A549 (cell line): Measurements from ENCODE around the gene TENT4A. TPM values are rescaled to one million over a fixed set of nuclear protein-coding genes. Genes with fewer than 3 reads are reported as not detected.

Experiments used
- ATAC-seq, 2 experiments: fragments of 200-7000 bp in 1 of 2; fragments of >200 bp in 1 of 2; cut with Nextera tagmentation in 1 of 2; cut with Tn5 transposase in 1 of 2; 3 replicates each; pipeline versions ENCODE4 v1.8.0 to v1.9.1; 2018 to 2020; ENCODE audit warnings: mild to moderate bottlenecking in 1 of 2, moderate library complexity in 1 of 2
- CTCF ChIA-PET: fragments of 300-600 bp; sonication (Branson Sonifier 250); formaldehyde crosslinking; extraction: SDS; loops from one replicate; lab custom pipeline; 2021; ENCODE audit warnings: antibody characterized with exemption, inconsistent platforms; lab: Yijun Ruan, JAX
- POLR2A ChIA-PET: fragments of 350-600 bp; formaldehyde crosslinking; extraction: SDS; loops from one replicate; lab custom pipeline; 2021; ENCODE audit warnings: antibody characterized with exemption, inconsistent platforms; lab: Yijun Ruan, JAX
- DNase-seq, 2 experiments: peaks; one replicate each; pipeline versions ENCODE4 v3.0.0 to v3.0.0-alpha.2; 2011 to 2016; ENCODE audit warnings: low read depth in 1 of 2, low spot score in 1 of 2
- FAIRE-seq: peaks from 2 replicates; lab custom pipeline; 2011; peaks lifted over from hg19 to GRCh38; lab: Jason Lieb, UNC
- H3K27ac ChIP-seq, 2 experiments: fragments of >200 bp; sonication (Bioruptor Twin); formaldehyde crosslinking; 3 replicates each; pipeline ENCODE4 v1.5.1; 2016 to 2017
- H3K4me1 ChIP-seq: fragments of >200 bp; sonication (Bioruptor Twin); formaldehyde crosslinking; 3 replicates; pipeline ENCODE4 v1.6.1; 2016
- H3K4me2 ChIP-seq: fragments of >200 bp; sonication (Bioruptor Twin); formaldehyde crosslinking; 3 replicates; pipeline ENCODE4 v1.6.1; 2016
- H3K4me3 ChIP-seq: fragments of >200 bp; sonication (Bioruptor Twin); formaldehyde crosslinking; 3 replicates; pipeline ENCODE4 v1.5.1; 2016
- H3K9me3 ChIP-seq: fragments of >200 bp; sonication (Bioruptor Twin); formaldehyde crosslinking; 3 replicates; pipeline ENCODE4 v1.6.1; 2016
- BHLHE40 ChIP-seq: IDR thresholded peaks from 2 replicates; pipeline ENCODE4 v1.6.1; 2012; ENCODE audit warnings: low read depth, low read length, inconsistent platforms
- CHD2 ChIP-seq: fragments of 150-350 bp; IDR thresholded peaks from 2 replicates; pipeline ENCODE4 v1.6.1; 2014; ENCODE audit warnings: low read length; ENCODE audit not compliant: partially characterized antibody
- FOSB ChIP-seq: fragments of 250-450 bp; sonication (Bioruptor Pico); IDR thresholded peaks from 2 replicates; pipeline ENCODE4 v1.5.0; 2020; ENCODE audit warnings: mild to moderate bottlenecking, moderate library complexity
- HEYL ChIP-seq: fragments of 250-450 bp; sonication (Bioruptor Pico); IDR thresholded peaks from 2 replicates; pipeline ENCODE4 v1.8.0; 2021; ENCODE audit warnings: mild to moderate bottlenecking, moderate library complexity
- HOXB13 ChIP-seq: fragments of 250-450 bp; sonication (Bioruptor Pico); IDR thresholded peaks from 2 replicates; pipeline ENCODE4 v1.5.0; 2020; ENCODE audit warnings: low read depth, mild to moderate bottlenecking, moderate library complexity
- JUN ChIP-seq, 2 experiments: fragments of >200 bp; sonication (Bioruptor Twin); formaldehyde crosslinking; IDR thresholded peaks; 2 replicates in 1 of 2; 3 replicates in 1 of 2; pipeline ENCODE4 v1.6.1; 2016 to 2017
- NPAS2 ChIP-seq: fragments of 250-450 bp; sonication (Bioruptor Pico); IDR thresholded peaks from 2 replicates; pipeline ENCODE4 v1.8.0; 2022; ENCODE audit warnings: mild to moderate bottlenecking, moderate library complexity, borderline replicate concordance
- POLR2A ChIP-seq: IDR thresholded peaks from 2 replicates; pipeline ENCODE4 v1.6.1; 2012; ENCODE audit warnings: mild to moderate bottlenecking, low read length
- RARB ChIP-seq: fragments of 250-450 bp; sonication (Bioruptor Pico); IDR thresholded peaks from 2 replicates; pipeline ENCODE4 v1.8.0; 2021; ENCODE audit warnings: mild to moderate bottlenecking, moderate library complexity
- RNF2 ChIP-seq: fragments of 200-600 bp; sonication (generic); IDR thresholded peaks from 2 replicates; pipeline ENCODE4 v1.6.1; 2016; ENCODE audit warnings: low read depth, mild to moderate bottlenecking, antibody characterized with exemption, moderate library complexity, borderline replicate concordance
- SMC3 ChIP-seq: fragments of >200 bp; sonication (Bioruptor Twin); formaldehyde crosslinking; IDR thresholded peaks from 3 replicates; pipeline ENCODE4 v1.6.1; 2018; ENCODE audit warnings: inconsistent platforms
- TFCP2L1 ChIP-seq: fragments of 250-450 bp; sonication (Bioruptor Pico); IDR thresholded peaks from 2 replicates; pipeline ENCODE4 v1.5.0; 2021; ENCODE audit warnings: mild to moderate bottlenecking
- ZFP36 ChIP-seq: fragments of 450-650 bp; IDR thresholded peaks from 2 replicates; pipeline ENCODE4 v1.6.1; 2014; ENCODE audit warnings: borderline replicate concordance; ENCODE audit not compliant: partially characterized antibody
- ZSCAN20 ChIP-seq: fragments of 250-450 bp; sonication (Bioruptor Pico); IDR thresholded peaks from 2 replicates; pipeline ENCODE4 v1.8.0; 2022; ENCODE audit warnings: mild to moderate bottlenecking, moderate library complexity
- WGBS: methylation state at CpG from one replicate; pipeline ENCODE4 v1.1.6; 2017; ENCODE audit errors: missing lambda C conversion rate; 5-methylcytosine and 5-hydroxymethylcytosine counted together
- polyA minus RNA-seq: library from RNA; depleted of rRNA, polyadenylated mRNA; stranded (reverse); fragments of >200 nt; gene quantifications from 2 replicates; pipeline ENCODE4 v1.2.3, GENCODE V29; 2011; rRNA and poly(A)+ RNA removed
- polyA plus RNA-seq, 4 experiments: library from polyadenylated mRNA; depleted of rRNA in 3 of 4; stranded (reverse); fragments of >200 nt; fragmentation: RNase III in 1 of 4; extraction: RNeasy Plus Mini Kit Qiagen cat#74134 plus additional on column Dnase treatment in 1 of 4; gene quantifications; 2 replicates in 3 of 4; 3 replicates in 1 of 4; pipeline ENCODE4 v1.2.3, GENCODE V29; 2011 to 2017
- TF ChIP-seq, protein P1 (sequence below): fragments of 200-600 bp; sonication (generic); IDR thresholded peaks from 2 replicates; pipeline ENCODE4 v1.6.1; 2016; ENCODE audit warnings: antibody characterized with exemption, mild to moderate bottlenecking, moderate library complexity
- TF ChIP-seq, protein P2 (sequence below): fragments of >200 bp; sonication (Bioruptor Twin); formaldehyde crosslinking; IDR thresholded peaks from 3 replicates; pipeline ENCODE4 v1.6.1; 2016
- TF ChIP-seq, protein P3 (sequence below): IDR thresholded peaks from 2 replicates; pipeline ENCODE4 v1.6.1; 2012

TENT4A gene
- polyA plus RNA-seq (2011; rRNA removed) (7.2 and 11.8 TPM in 2 replicates), polyA plus RNA-seq (2017; fragmentation: RNase III; extraction: RNeasy Plus Mini Kit Qiagen cat#74134 plus additional on column Dnase treatment) (15.2 to 18.8 TPM (median 16.4 TPM) in 3 replicates), polyA minus RNA-seq (16.8 and 17.7 TPM in 2 replicates)
- 7.1 and 10.0 TPM in 2 replicates for polyA plus RNA-seq (2012; cell fraction: cytosol; rRNA removed)
- 56.3 and 66.3 TPM in 2 replicates for polyA plus RNA-seq (2012; cell fraction: nucleus; rRNA removed)

DNA sequence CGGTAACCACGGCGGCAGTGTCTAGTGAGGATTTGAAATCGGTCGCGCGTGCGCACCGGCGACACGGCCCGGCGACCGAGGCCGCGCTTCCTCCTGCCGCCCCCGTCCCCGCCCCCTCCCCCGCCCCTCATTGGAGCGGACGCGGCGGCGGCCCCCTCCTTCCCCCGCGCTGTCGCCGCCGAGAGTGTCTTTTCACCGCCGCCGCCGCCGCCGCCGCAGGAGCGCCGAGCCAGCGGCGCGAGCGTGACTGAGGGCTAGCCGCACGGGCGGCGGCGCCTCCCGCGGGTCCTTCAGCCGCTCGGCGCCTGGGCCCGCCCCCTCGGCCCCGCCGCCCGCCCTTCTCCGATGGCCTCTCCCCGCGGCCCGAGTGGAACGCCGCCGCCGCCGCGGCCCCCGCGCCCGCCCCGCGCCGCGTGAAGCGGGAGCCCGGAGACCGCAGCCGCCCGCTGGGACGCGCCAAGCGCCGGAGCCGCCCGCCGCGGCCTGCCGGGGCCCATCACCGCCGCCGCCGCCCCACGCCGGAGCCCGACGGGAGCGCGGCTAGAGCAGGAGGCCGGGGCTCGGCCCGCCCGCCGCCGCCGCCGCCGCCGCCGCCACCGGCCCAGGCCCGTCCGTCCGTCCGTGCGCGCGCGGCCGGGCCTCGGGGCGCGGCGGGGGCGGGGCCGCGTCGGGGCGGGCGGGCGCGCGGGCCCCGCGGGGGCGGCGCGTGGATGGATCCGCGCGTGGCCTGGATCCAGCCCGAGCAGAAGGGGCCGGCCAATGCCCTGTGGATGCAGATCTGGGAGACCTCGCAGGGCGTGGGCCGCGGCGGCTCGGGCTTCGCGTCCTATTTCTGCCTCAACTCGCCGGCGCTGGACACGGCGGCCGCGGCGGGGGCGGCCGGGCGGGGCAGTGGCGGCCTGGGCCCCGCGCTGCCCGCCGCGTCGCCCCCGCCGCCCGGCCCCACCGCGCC lies at the start of gene TENT4A:
TSS of gene TENT4A (plus strand) at position 159 of the 952 bp plus-strand sequence. CDS start at position 711, 552 bp downstream.
- 1% methylated on average over 14 of the region's 174 CpGs for WGBS
- no peaks in the 10 kb centered on the region for H3K9me3 ChIP-seq
- ATAC-seq: peak in 1 of 2 experiments; percentile 63; a peak in 3 of 6 replicates
- peak within 1 kb of the TSS; percentile 90 to 96 for H3K27ac ChIP-seq
- CTCF ChIA-PET: no interaction called here
- H3K4me2 ChIP-seq: peak within 1 kb of the TSS; percentile 89
- POLR2A ChIA-PET: interaction anchor here (1.0 to 2.3 kb wide), 6 partner anchors 18 to 81 kb away, joined by 3 to 23 read pairs (median 3); partner anchors contain the start of genes NSUN2 and SRD5A1
- FAIRE-seq: no peak
- TF ChIP-seq FOSB (CRISPR knock-in tag) (no peak), POLR2A (peak; percentile 20; the same call in 1 of the 2 replicates), CHD2 (no peak), JUN (IDR thresholded peaks at IDR 0.05) (no peak; a peak in 1 of 5 replicates), ZFP36 (no peak), ZSCAN20 (CRISPR knock-in tag) (no peak)
- TF ChIP-seq, protein P1, sequence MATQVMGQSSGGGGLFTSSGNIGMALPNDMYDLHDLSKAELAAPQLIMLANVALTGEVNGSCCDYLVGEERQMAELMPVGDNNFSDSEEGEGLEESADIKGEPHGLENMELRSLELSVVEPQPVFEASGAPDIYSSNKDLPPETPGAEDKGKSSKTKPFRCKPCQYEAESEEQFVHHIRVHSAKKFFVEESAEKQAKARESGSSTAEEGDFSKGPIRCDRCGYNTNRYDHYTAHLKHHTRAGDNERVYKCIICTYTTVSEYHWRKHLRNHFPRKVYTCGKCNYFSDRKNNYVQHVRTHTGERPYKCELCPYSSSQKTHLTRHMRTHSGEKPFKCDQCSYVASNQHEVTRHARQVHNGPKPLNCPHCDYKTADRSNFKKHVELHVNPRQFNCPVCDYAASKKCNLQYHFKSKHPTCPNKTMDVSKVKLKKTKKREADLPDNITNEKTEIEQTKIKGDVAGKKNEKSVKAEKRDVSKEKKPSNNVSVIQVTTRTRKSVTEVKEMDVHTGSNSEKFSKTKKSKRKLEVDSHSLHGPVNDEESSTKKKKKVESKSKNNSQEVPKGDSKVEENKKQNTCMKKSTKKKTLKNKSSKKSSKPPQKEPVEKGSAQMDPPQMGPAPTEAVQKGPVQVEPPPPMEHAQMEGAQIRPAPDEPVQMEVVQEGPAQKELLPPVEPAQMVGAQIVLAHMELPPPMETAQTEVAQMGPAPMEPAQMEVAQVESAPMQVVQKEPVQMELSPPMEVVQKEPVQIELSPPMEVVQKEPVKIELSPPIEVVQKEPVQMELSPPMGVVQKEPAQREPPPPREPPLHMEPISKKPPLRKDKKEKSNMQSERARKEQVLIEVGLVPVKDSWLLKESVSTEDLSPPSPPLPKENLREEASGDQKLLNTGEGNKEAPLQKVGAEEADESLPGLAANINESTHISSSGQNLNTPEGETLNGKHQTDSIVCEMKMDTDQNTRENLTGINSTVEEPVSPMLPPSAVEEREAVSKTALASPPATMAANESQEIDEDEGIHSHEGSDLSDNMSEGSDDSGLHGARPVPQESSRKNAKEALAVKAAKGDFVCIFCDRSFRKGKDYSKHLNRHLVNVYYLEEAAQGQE: no peak
- TF ChIP-seq, protein P2, sequence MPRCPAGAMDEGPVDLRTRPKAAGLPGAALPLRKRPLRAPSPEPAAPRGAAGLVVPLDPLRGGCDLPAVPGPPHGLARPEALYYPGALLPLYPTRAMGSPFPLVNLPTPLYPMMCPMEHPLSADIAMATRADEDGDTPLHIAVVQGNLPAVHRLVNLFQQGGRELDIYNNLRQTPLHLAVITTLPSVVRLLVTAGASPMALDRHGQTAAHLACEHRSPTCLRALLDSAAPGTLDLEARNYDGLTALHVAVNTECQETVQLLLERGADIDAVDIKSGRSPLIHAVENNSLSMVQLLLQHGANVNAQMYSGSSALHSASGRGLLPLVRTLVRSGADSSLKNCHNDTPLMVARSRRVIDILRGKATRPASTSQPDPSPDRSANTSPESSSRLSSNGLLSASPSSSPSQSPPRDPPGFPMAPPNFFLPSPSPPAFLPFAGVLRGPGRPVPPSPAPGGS: no peak
- DNase-seq: peak; percentile 6 to 92
- H3K4me1 ChIP-seq: peaks cover 25% of the 10 kb centered on the region; the same call in 2 of the 3 replicates
- H3K4me3 ChIP-seq: peak within 1 kb of the TSS; percentile 78

DNA sequence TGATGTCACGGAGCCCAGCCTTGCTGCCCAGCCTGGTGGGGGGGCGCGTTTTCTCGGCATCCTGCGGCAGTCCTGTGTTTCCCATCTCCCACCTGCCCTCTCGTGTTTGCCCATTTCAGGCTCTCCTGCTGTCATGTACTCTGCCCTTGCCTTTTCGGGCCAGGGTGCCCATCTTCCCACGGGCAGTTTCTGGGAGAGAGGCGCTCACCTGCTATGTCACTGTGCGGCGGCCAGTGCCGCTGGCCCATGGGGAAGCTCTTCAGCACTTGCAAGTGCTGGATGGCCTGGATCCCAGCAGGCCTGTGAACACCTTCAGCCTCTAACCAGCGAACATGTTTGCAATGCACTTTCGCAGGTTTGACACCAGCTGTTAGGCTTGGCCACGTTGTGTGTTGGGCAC lies 46.5 kb upstream of the TENT4A start:
- ATAC-seq (no peak), DNase-seq (no peak), FAIRE-seq (no peak)
- Histone ChIP-seq H3K4me1 (no peaks in the 10 kb centered on the region), H3K9me3 (no peaks in the 10 kb centered on the region), H3K27ac (no peak overlapping the region), H3K4me3 (no peak overlapping the region), H3K4me2 (no peak overlapping the region)
- 86% methylated on average over 14 of the region's 15 CpGs for WGBS
- ChIA-PET CTCF (no interaction called here), POLR2A (no interaction called here)
- TF ChIP-seq HOXB13 (CRISPR knock-in tag) (no peak), ZFP36 (no peak), TFCP2L1 (CRISPR knock-in tag) (no peak), RNF2 (no peak), HEYL (CRISPR knock-in tag) (no peak), BHLHE40 (no peak), NPAS2 (CRISPR knock-in tag) (no peak), RARB (CRISPR knock-in tag) (no peak), SMC3 (no peak)
- TF ChIP-seq, protein P3, sequence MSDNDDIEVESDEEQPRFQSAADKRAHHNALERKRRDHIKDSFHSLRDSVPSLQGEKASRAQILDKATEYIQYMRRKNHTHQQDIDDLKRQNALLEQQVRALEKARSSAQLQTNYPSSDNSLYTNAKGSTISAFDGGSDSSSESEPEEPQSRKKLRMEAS: no peak
